A375 (cell line): ENCODE results near the gene KCNH1. TPM values are rescaled to one million over a fixed set of nuclear protein-coding genes. Genes with fewer than 3 reads are reported as not detected.

Source experiments
- total RNA-seq: library from RNA; depleted of rRNA; stranded (reverse); fragments of >200 nt; shearing (Covaris generic); gene quantifications from 2 replicates; pipeline ENCODE4 v1.2.3, GENCODE V29; 2014; rRNA removed

Gene KCNH1, protein sequence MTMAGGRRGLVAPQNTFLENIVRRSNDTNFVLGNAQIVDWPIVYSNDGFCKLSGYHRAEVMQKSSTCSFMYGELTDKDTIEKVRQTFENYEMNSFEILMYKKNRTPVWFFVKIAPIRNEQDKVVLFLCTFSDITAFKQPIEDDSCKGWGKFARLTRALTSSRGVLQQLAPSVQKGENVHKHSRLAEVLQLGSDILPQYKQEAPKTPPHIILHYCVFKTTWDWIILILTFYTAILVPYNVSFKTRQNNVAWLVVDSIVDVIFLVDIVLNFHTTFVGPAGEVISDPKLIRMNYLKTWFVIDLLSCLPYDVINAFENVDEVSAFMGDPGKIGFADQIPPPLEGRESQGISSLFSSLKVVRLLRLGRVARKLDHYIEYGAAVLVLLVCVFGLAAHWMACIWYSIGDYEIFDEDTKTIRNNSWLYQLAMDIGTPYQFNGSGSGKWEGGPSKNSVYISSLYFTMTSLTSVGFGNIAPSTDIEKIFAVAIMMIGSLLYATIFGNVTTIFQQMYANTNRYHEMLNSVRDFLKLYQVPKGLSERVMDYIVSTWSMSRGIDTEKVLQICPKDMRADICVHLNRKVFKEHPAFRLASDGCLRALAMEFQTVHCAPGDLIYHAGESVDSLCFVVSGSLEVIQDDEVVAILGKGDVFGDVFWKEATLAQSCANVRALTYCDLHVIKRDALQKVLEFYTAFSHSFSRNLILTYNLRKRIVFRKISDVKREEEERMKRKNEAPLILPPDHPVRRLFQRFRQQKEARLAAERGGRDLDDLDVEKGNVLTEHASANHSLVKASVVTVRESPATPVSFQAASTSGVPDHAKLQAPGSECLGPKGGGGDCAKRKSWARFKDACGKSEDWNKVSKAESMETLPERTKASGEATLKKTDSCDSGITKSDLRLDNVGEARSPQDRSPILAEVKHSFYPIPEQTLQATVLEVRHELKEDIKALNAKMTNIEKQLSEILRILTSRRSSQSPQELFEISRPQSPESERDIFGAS
- total RNA-seq = 2.0 and 2.8 TPM in 2 replicates

GRCh38 chr1:211133836-211134669 lies at the start of gene KCNH1:
Gene KCNH1, minus strand, starts transcription at chr1:211134148. Its CDS starts 203 bp downstream, at chr1:211133945.

Other genes with a start within 250 kb of the KCNH1 start
- 27.0 and 27.4 TPM in 2 replicates for gene RCOR3, start 125.2 kb upstream of the KCNH1 start, total RNA-seq
- 7.7 and 9.0 TPM in 2 replicates for gene TRAF5, start 192.7 kb upstream of the KCNH1 start, total RNA-seq